Activated B cell treated with CpG ODN at 0.5 μM for 24 hours (primary cell): ENCODE measurements around the gene FRRS1. TPM values are rescaled to one million over a fixed set of nuclear protein-coding genes. Genes with fewer than 3 reads are reported as not detected.

Experiments used
- ATAC-seq: fragments of 200-7000 bp; cut with Tn5 transposase; one replicate; pipeline ENCODE4 v1.10.0; 2021; ENCODE audit warnings: low read depth, mild to moderate bottlenecking, moderate library complexity
- CTCF ChIA-PET: fragments of 350-600 bp; sonication (Branson Sonifier 250); formaldehyde crosslinking; loops from one replicate; lab custom pipeline; 2021; ENCODE audit warnings: antibody characterized with exemption; lab: Charles Lee
- POLR2A ChIA-PET: fragments of 350-600 bp; sonication (Branson Sonifier 250); formaldehyde crosslinking; loops from one replicate; lab custom pipeline; 2021; ENCODE audit warnings: antibody characterized with exemption; lab: Charles Lee
- DNase-seq: peaks from one replicate; pipeline ENCODE4 v3.0.0; 2022
- H3K27ac Mint-ChIP-seq: one replicate; pipeline ENCODE4 v1.8.0; 2020; ENCODE audit warnings: mixed read lengths
- H3K27me3 Mint-ChIP-seq: one replicate; pipeline ENCODE4 v1.8.0; 2021; ENCODE audit warnings: mixed read lengths
- H3K36me3 Mint-ChIP-seq: one replicate; pipeline ENCODE4 v1.8.0; 2021; ENCODE audit warnings: low read depth, mixed read lengths
- H3K4me1 Mint-ChIP-seq: one replicate; pipeline ENCODE4 v1.8.0; 2021; ENCODE audit warnings: mixed read lengths
- H3K4me3 Mint-ChIP-seq: one replicate; pipeline ENCODE4 v1.8.0; 2020; ENCODE audit warnings: mild to moderate bottlenecking, mixed read lengths
- H3K9me3 Mint-ChIP-seq: one replicate; pipeline ENCODE4 v1.8.0; 2020; ENCODE audit warnings: mixed read lengths
- CTCF ChIP-seq: fragments of 200-600 bp; IDR thresholded peaks from one replicate; pipeline ENCODE4 v1.8.0; 2022; ENCODE audit warnings: antibody characterized with exemption, mild to moderate bottlenecking
- intact Hi-C: fragments of 100-400 bp; cut with micrococcal nuclease; formaldehyde crosslinking; loops from one replicate; pipeline ENCODE4 v1.15.1; 2024
- total RNA-seq: library from RNA; stranded (reverse); gene quantifications from 2 replicates; pipeline ENCODE4 v1.2.3, GENCODE V29; 2022

Gene FRRS1
- total RNA-seq, 1 donor from 2014 or later = 1.1 TPM

DNA sequence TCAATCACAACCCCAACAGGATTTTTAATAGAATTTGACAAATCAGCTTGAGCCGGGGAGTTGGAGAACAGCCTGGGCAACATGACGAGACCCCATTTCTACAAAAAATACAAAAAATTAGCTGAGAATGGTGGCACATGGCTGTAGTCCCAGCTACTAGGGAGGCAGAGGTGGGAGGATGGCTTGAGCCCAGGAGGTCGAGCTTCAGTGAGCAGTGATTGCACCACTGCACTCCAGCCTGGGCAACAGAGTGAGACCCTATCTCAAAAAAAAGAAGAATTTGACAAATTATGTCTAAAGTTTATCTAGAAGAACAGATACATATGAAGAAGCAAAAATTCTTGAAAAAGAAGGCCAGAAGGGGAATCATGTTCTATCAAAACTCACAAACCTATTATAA, 43.2 kb downstream of the FRRS1 start:
- TF ChIP-seq CTCF = no peak
- DNase-seq (no peak), ATAC-seq (no peak)
- no peak overlapping the region for H3K27ac Mint-ChIP-seq
- ChIA-PET CTCF (no interaction called here), POLR2A (no interaction called here)
- no peaks in the 10 kb centered on the region for H3K4me1 Mint-ChIP-seq
- H3K27me3 Mint-ChIP-seq = no peaks in the 10 kb centered on the region
- intact Hi-C loops = no loop called here
- no peaks in the 10 kb centered on the region for H3K36me3 Mint-ChIP-seq
- H3K4me3 Mint-ChIP-seq = no peak overlapping the region
- no peaks in the 10 kb centered on the region for H3K9me3 Mint-ChIP-seq

GRCh38 chr1:99717005-99717404, 49.4 kb downstream of the FRRS1 start:
- ChIA-PET POLR2A (no interaction called here), CTCF (no interaction called here)
- Mint-ChIP-seq H3K4me3 (no peak overlapping the region), H3K27me3 (no peaks in the 10 kb centered on the region), H3K27ac (no peak overlapping the region), H3K36me3 (peaks cover 5% of the 10 kb centered on the region), H3K4me1 (no peaks in the 10 kb centered on the region), H3K9me3 (no peaks in the 10 kb centered on the region)
- DNase-seq (no peak), ATAC-seq (no peak)
- no peak for TF ChIP-seq CTCF
- intact Hi-C loops = no loop called here

DNA sequence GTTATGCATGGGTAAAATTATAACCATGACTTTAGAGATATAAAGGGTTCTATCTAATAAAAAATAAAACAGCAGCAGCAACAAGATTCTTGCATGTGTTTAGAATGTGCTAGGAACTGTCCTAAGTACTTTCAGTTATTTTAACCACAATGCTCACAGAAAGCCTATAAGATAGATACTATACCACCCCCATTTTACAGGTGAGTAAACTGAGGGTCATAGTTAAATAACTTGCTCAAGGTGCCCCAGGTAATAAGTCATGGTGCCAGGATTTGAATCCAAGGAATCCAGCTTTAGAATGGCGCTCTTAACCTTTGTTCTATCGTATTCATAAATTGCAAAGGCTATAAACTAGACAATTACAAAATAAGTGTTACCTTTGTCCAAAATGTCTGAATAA, 53.4 kb downstream of the FRRS1 start:
- Mint-ChIP-seq H3K9me3 (no peaks in the 10 kb centered on the region), H3K27ac (no peak overlapping the region), H3K27me3 (no peaks in the 10 kb centered on the region), H3K4me3 (no peak overlapping the region), H3K36me3 (peaks cover 5% of the 10 kb centered on the region), H3K4me1 (no peaks in the 10 kb centered on the region)
- TF ChIP-seq CTCF = no peak
- DNase-seq = no peak
- ATAC-seq = no peak
- POLR2A ChIA-PET = no interaction called here
- CTCF ChIA-PET = no interaction called here
- intact Hi-C loops = no loop called here

GRCh38 chr1:99710994-99711393, 55.4 kb downstream of the FRRS1 start:
- Mint-ChIP-seq H3K27me3 (no peaks in the 10 kb centered on the region), H3K9me3 (no peaks in the 10 kb centered on the region), H3K27ac (no peak overlapping the region), H3K4me1 (no peaks in the 10 kb centered on the region), H3K36me3 (peaks cover 5% of the 10 kb centered on the region), H3K4me3 (no peak overlapping the region)
- no peak for TF ChIP-seq CTCF
- ATAC-seq = no peak
- POLR2A ChIA-PET = no interaction called here
- no peak for DNase-seq
- CTCF ChIA-PET = no interaction called here
- intact Hi-C loops = no loop called here

- ChIA-PET POLR2A (no interaction called here), CTCF (interaction anchor here (1.2 to 1.5 kb wide), 2 partner anchors 527 to 958 kb away, joined by 3 to 4 read pairs; no protein-coding TSS in a partner anchor)
- H3K36me3 Mint-ChIP-seq = no peaks in the 10 kb centered on the region
- no peaks in the 10 kb centered on the region for H3K27me3 Mint-ChIP-seq
- no peak overlapping the region for H3K4me3 Mint-ChIP-seq
- H3K9me3 Mint-ChIP-seq = no peaks in the 10 kb centered on the region
- H3K27ac Mint-ChIP-seq = no peak overlapping the region
- TF ChIP-seq CTCF = peak; percentile 7
- no peak for DNase-seq
- intact Hi-C loops = loop anchor here (1.0 kb wide), 1 partner anchor 914 kb away; no protein-coding TSS in a partner anchor
- ATAC-seq = peak; percentile 34
- peaks cover 4% of the 10 kb centered on the region for H3K4me1 Mint-ChIP-seq
Observed at GRCh38 chr1:99707535-99708142, 58.8 kb downstream of the FRRS1 start.
